Measurements from ENCODE around the gene ATF7. TPM values are rescaled to one million over a fixed set of nuclear protein-coding genes. Genes with fewer than 3 reads are reported as not detected.
A peak's percentile ranks its signal among the peaks of the same experiment; 100 is the strongest.

Gene ATF7
- total and polyA plus RNA-seq, 2 experiments from 2014 or later: 12.8 to 21.5 TPM

GRCh38 chr12:53564941-53565340, 61.2 kb downstream of the ATF7 start:
- Histone ChIP-seq H3K9me2 (ENCODE audit: insufficient read depth) (no peaks in the 10 kb centered on the region), H3K9me3 (ENCODE audit: low read depth) (no peaks in the 10 kb centered on the region), H3K36me3 (ENCODE audit: low read depth) (no peaks in the 10 kb centered on the region), H4K20me1 (ENCODE audit: insufficient read depth) (no peaks in the 10 kb centered on the region), H2AFZ (no peak overlapping the region), H3F3A (ENCODE audit: insufficient read depth) (peaks cover 45% of the 10 kb centered on the region), H3K79me2 (ENCODE audit: insufficient read depth) (peaks cover 57% of the 10 kb centered on the region), H3K4me3 (no peak overlapping the region), H3K4me2 (ENCODE audit: unreplicated experiment) (no peak overlapping the region), H3K27me3 (replicated peaks; ENCODE audit: insufficient read depth) (no peaks in the 10 kb centered on the region), H3K9ac (no peak overlapping the region), H3K4me1 (ENCODE audit: insufficient read depth) (peaks cover 51% of the 10 kb centered on the region), H3K27ac (no peak overlapping the region)
- TF ChIP-seq EZH2phosphoT487 (IDR thresholded peaks at IDR 0.05; ENCODE audit: insufficient read depth, low read depth): no peak
- no peak for TF ChIP-seq EZH2 (IDR thresholded peaks at IDR 0.05; ENCODE audit: insufficient read depth, poor library complexity, severe bottlenecking)
- in situ Hi-C loops (cut with MboI): no loop called here
- no peak for DNase-seq

- H3K9me3 ChIP-seq (ENCODE audit: low read depth): no peaks in the 10 kb centered on the region
- H3K79me2 ChIP-seq (ENCODE audit: insufficient read depth): peaks cover 52% of the 10 kb centered on the region
- no peak overlapping the region for H3K4me2 ChIP-seq (ENCODE audit: unreplicated experiment)
- no peak overlapping the region for H3K4me3 ChIP-seq
- H3K9ac ChIP-seq: no peak overlapping the region
- no peak overlapping the region for H2AFZ ChIP-seq
- H3F3A ChIP-seq (ENCODE audit: insufficient read depth): peaks cover 40% of the 10 kb centered on the region
- no peaks in the 10 kb centered on the region for H3K9me2 ChIP-seq (ENCODE audit: insufficient read depth)
- H3K36me3 ChIP-seq (ENCODE audit: low read depth): no peaks in the 10 kb centered on the region
- no peak overlapping the region for H3K27ac ChIP-seq
- no peaks in the 10 kb centered on the region for H3K27me3 ChIP-seq (replicated peaks; ENCODE audit: insufficient read depth)
- peaks cover 49% of the 10 kb centered on the region for H3K4me1 ChIP-seq (ENCODE audit: insufficient read depth)
- H4K20me1 ChIP-seq (ENCODE audit: insufficient read depth): no peaks in the 10 kb centered on the region
- no peak for TF ChIP-seq EZH2 (IDR thresholded peaks at IDR 0.05; ENCODE audit: insufficient read depth, poor library complexity, severe bottlenecking)
- no peak for TF ChIP-seq EZH2phosphoT487 (IDR thresholded peaks at IDR 0.05; ENCODE audit: insufficient read depth, low read depth)
- in situ Hi-C loops (cut with MboI): no loop called here
- no peak for DNase-seq
- 97 to 100% methylated on average over 2 of the region's 2 CpGs for WGBS, 2 experiments (ENCODE audit: low coverage in 1 of 2, low lambda C conversion rate in 2 of 2, missing lambda C conversion rate in 2 of 2)
Measured at GRCh38 chr12:53564278-53564677, 61.9 kb downstream of the ATF7 start.

- Histone ChIP-seq H3K4me1 (ENCODE audit: insufficient read depth) (peaks cover 41% of the 10 kb centered on the region), H3K27me3 (replicated peaks; ENCODE audit: insufficient read depth) (no peaks in the 10 kb centered on the region), H2AFZ (no peak overlapping the region), H3K79me2 (ENCODE audit: insufficient read depth) (peaks cover 53% of the 10 kb centered on the region), H3K4me2 (ENCODE audit: unreplicated experiment) (no peak overlapping the region), H3K9me2 (ENCODE audit: insufficient read depth) (no peaks in the 10 kb centered on the region), H3K4me3 (no peak overlapping the region), H3K9ac (no peak overlapping the region), H4K20me1 (ENCODE audit: insufficient read depth) (no peaks in the 10 kb centered on the region), H3K9me3 (ENCODE audit: low read depth) (no peaks in the 10 kb centered on the region), H3K36me3 (ENCODE audit: low read depth) (no peaks in the 10 kb centered on the region), H3F3A (ENCODE audit: insufficient read depth) (peaks cover 33% of the 10 kb centered on the region), H3K27ac (no peak overlapping the region)
- no peak for TF ChIP-seq EZH2phosphoT487 (IDR thresholded peaks at IDR 0.05; ENCODE audit: insufficient read depth, low read depth)
- no peak for TF ChIP-seq EZH2 (IDR thresholded peaks at IDR 0.05; ENCODE audit: insufficient read depth, poor library complexity, severe bottlenecking)
- in situ Hi-C loops (cut with MboI): no loop called here
- WGBS, 2 experiments (ENCODE audit: low coverage in 1 of 2, low lambda C conversion rate in 2 of 2, missing lambda C conversion rate in 2 of 2): 94 to 97% methylated on average over 2 of the region's 2 CpGs
- DNase-seq: no peak
Measured at GRCh38 chr12:53563452-53564028, 62.6 kb downstream of the ATF7 start.

- H2AFZ ChIP-seq: no peak overlapping the region
- peak overlapping the region; percentile 75 for H3K27ac ChIP-seq
- H3K9me2 ChIP-seq (ENCODE audit: insufficient read depth): no peaks in the 10 kb centered on the region
- in situ Hi-C loops (cut with MboI): no loop called here
- TF ChIP-seq EZH2phosphoT487 (IDR thresholded peaks at IDR 0.05; ENCODE audit: insufficient read depth, low read depth) (peak; percentile 98), EZH2 (IDR thresholded peaks at IDR 0.05; ENCODE audit: insufficient read depth, poor library complexity, severe bottlenecking) (no peak)
- WGBS, 2 experiments (ENCODE audit: low coverage in 1 of 2, low lambda C conversion rate in 2 of 2, missing lambda C conversion rate in 2 of 2): 5 to 19% methylated on average over 1 of the region's 1 CpG
- peaks cover 30% of the 10 kb centered on the region for H3K4me1 ChIP-seq (ENCODE audit: insufficient read depth)
- peaks cover 31% of the 10 kb centered on the region for H3F3A ChIP-seq (ENCODE audit: insufficient read depth)
- peak overlapping the region; percentile 37 for H3K4me3 ChIP-seq
- H3K9me3 ChIP-seq (ENCODE audit: low read depth): no peaks in the 10 kb centered on the region
- peak overlapping the region; percentile 50 for H3K9ac ChIP-seq
- no peaks in the 10 kb centered on the region for H3K36me3 ChIP-seq (ENCODE audit: low read depth)
- peak overlapping the region; percentile 82 for H3K4me2 ChIP-seq (ENCODE audit: unreplicated experiment)
- H3K27me3 ChIP-seq (replicated peaks; ENCODE audit: insufficient read depth): no peaks in the 10 kb centered on the region
- H4K20me1 ChIP-seq (ENCODE audit: insufficient read depth): no peaks in the 10 kb centered on the region
- peak; percentile 94 for DNase-seq
- peaks cover 49% of the 10 kb centered on the region for H3K79me2 ChIP-seq (ENCODE audit: insufficient read depth)
Measured at GRCh38 chr12:53561590-53561953, 64.6 kb downstream of the ATF7 start.

All from GM23248 (cell line).